ENCODE measurements around the gene USP32.

The USP32 gene

GRCh38 chr17:60256174-60256573 is 135.8 kb downstream of the USP32 start:
- no peak for DNase-seq (ENCODE audit: low read depth)
- no peak overlapping the region for H3K4me3 ChIP-seq (ENCODE audit: low read depth, low read length)
- no peak for TF ChIP-seq CTCF (IDR thresholded peaks at IDR 0.05; ENCODE audit: insufficient read depth, low read depth, low read length, missing control alignments)

- no peak for DNase-seq (ENCODE audit: low read depth)
- no peak overlapping the region for H3K4me3 ChIP-seq (ENCODE audit: low read depth, low read length)
- no peak for TF ChIP-seq CTCF (IDR thresholded peaks at IDR 0.05; ENCODE audit: insufficient read depth, low read depth, low read length, missing control alignments)
Observed at GRCh38 chr17:60253048-60253447, 138.9 kb downstream of the USP32 start.

- DNase-seq (ENCODE audit: low read depth) = no peak
- no peak for TF ChIP-seq CTCF (IDR thresholded peaks at IDR 0.05; ENCODE audit: insufficient read depth, low read depth, low read length, missing control alignments)
- H3K4me3 ChIP-seq (ENCODE audit: low read depth, low read length) = no peak overlapping the region
Observed at GRCh38 chr17:60252459-60252858, 139.5 kb downstream of the USP32 start.

GRCh38 chr17:60249290-60249826 is 142.6 kb downstream of the USP32 start:
- no peak for DNase-seq (ENCODE audit: low read depth)
- no peak for TF ChIP-seq CTCF (IDR thresholded peaks at IDR 0.05; ENCODE audit: insufficient read depth, low read depth, low read length, missing control alignments)
- H3K4me3 ChIP-seq (ENCODE audit: low read depth, low read length) = no peak overlapping the region

GRCh38 chr17:60248618-60249289 is 143.2 kb downstream of the USP32 start:
- no peak overlapping the region for H3K4me3 ChIP-seq (ENCODE audit: low read depth, low read length)
- TF ChIP-seq CTCF (IDR thresholded peaks at IDR 0.05; ENCODE audit: insufficient read depth, low read depth, low read length, missing control alignments) = no peak
- DNase-seq (ENCODE audit: low read depth) = no peak

- DNase-seq (ENCODE audit: low read depth) = no peak
- H3K4me3 ChIP-seq (ENCODE audit: low read depth, low read length) = no peak overlapping the region
- TF ChIP-seq CTCF (IDR thresholded peaks at IDR 0.05; ENCODE audit: insufficient read depth, low read depth, low read length, missing control alignments) = no peak
Observed at GRCh38 chr17:60247836-60248461, 144.0 kb downstream of the USP32 start.
